H1 (cell line): ENCODE results near the gene RANBP3L. TPM values are rescaled to one million over a fixed set of nuclear protein-coding genes. Genes with fewer than 3 reads are reported as not detected.

Experiments used
- CTCF ChIA-PET: fragments of 300-600 bp; sonication (Branson Sonifier 250); formaldehyde crosslinking; loops from one replicate; lab custom pipeline; 2021; ENCODE audit not compliant: partially characterized antibody; lab: Charles Lee
- POLR2A ChIA-PET: fragments of 300-600 bp; sonication (Branson Sonifier 250); formaldehyde crosslinking; loops from one replicate; lab custom pipeline; 2021; ENCODE audit warnings: inconsistent platforms; ENCODE audit not compliant: partially characterized antibody; lab: Charles Lee
- DNase-seq, 2 experiments: peaks; one replicate each; pipeline versions ENCODE4 v3.0.0 to v3.0.0-alpha.2; 2010 to 2022; ENCODE audit warnings: low spot score in 2 of 2, low read depth in 1 of 2, mixed read lengths in 1 of 2
- FAIRE-seq: peaks from 2 replicates; lab custom pipeline; 2011; peaks lifted over from hg19 to GRCh38; lab: Jason Lieb, UNC
- H2AFZ ChIP-seq: 2 replicates; pipeline ENCODE4 v1.8.1; 2012; ENCODE audit warnings: low read length, inconsistent platforms
- H2AK5ac ChIP-seq: 2 replicates; pipeline ENCODE4 v1.6.1; 2013; ENCODE audit warnings: low read depth, low read length
- H2BK120ac ChIP-seq: replicated peaks from 2 replicates; pipeline ENCODE3; 2013; ENCODE audit warnings: low read depth, low read length, inconsistent platforms
- H2BK12ac ChIP-seq: 2 replicates; pipeline ENCODE4 v1.6.1; 2013; ENCODE audit warnings: low read depth, low read length
- H2BK15ac ChIP-seq: 2 replicates; pipeline ENCODE4 v1.6.1; 2013; ENCODE audit warnings: low read length
- H2BK20ac ChIP-seq: 2 replicates; pipeline ENCODE4 v1.6.1; 2013; ENCODE audit warnings: low read length
- H2BK5ac ChIP-seq: 2 replicates; pipeline ENCODE4 v1.6.1; 2013; ENCODE audit warnings: low read depth, low read length
- H3K14ac ChIP-seq: 2 replicates; pipeline ENCODE4 v1.6.1; 2013; ENCODE audit warnings: inconsistent platforms; ENCODE audit not compliant: insufficient read length
- H3K18ac ChIP-seq: 2 replicates; pipeline ENCODE4 v1.6.1; 2013; ENCODE audit warnings: low read length; ENCODE audit errors: extremely low read depth
- H3K23ac ChIP-seq: 2 replicates; pipeline ENCODE4 v1.6.1; 2013; ENCODE audit warnings: inconsistent platforms; ENCODE audit not compliant: insufficient read length
- H3K23me2 ChIP-seq: 2 replicates; pipeline ENCODE4 v1.6.1; 2013; ENCODE audit warnings: low read depth, low read length
- H3K27ac ChIP-seq: 2 replicates; pipeline ENCODE4 v1.6.1; 2011; ENCODE audit warnings: low read depth, low read length, inconsistent platforms
- H3K27me3 ChIP-seq, 4 experiments: replicated peaks in 1 of 4; 1 replicate in 1 of 4; 2 replicates in 3 of 4; pipeline versions ENCODE4 v1.6.1 to v1.8.1; 2011 to 2013; ENCODE audit warnings: low read length in 3 of 4, mild to moderate bottlenecking in 3 of 4, inconsistent platforms in 2 of 4, mixed read lengths in 2 of 4, moderate library complexity in 1 of 4; ENCODE audit not compliant: control insufficient read depth in 3 of 4, insufficient read depth in 3 of 4; ENCODE audit errors: extremely low read depth in 1 of 4
- H3K36me3 ChIP-seq, 4 experiments: 2 replicates each; pipeline versions ENCODE4 v1.6.1 to v1.8.1; 2011 to 2013; ENCODE audit warnings: mild to moderate bottlenecking in 4 of 4, low read length in 3 of 4, moderate library complexity in 2 of 4, control low read depth in 1 of 4, inconsistent platforms in 1 of 4; ENCODE audit not compliant: insufficient read depth in 4 of 4, control insufficient read depth in 2 of 4
- H3K4ac ChIP-seq: replicated peaks from 2 replicates; pipeline ENCODE3; 2013; ENCODE audit warnings: low read length, low read depth, mixed read lengths, inconsistent platforms; ENCODE audit not compliant: insufficient read length
- H3K4me1 ChIP-seq, 4 experiments: replicated peaks in 1 of 4; 1 replicate in 1 of 4; 2 replicates in 3 of 4; pipeline versions ENCODE4 v1.6.1 to v1.8.1; 2011 to 2013; ENCODE audit warnings: low read length in 3 of 4, inconsistent platforms in 2 of 4, mixed read lengths in 1 of 4; ENCODE audit not compliant: insufficient read depth in 4 of 4, control insufficient read depth in 3 of 4
- H3K4me2 ChIP-seq, 2 experiments: 2 replicates each; pipeline versions ENCODE4 v1.6.1 to v1.8.1; 2011 to 2013; ENCODE audit warnings: low read depth in 2 of 2, low read length in 2 of 2, control low read depth in 1 of 2, inconsistent platforms in 1 of 2, mild to moderate bottlenecking in 1 of 2; ENCODE audit not compliant: insufficient read depth in 1 of 2
- H3K4me3 ChIP-seq, 4 experiments: fragments of 200-600, 300-600 bp in 1 of 4; sonication (generic), shearing (Covaris generic), sonication (Bioruptor Twin) in 1 of 4; 2 replicates each; pipeline versions ENCODE4 v1.5.1 to v1.8.1; 2011 to 2016; ENCODE audit warnings: low read length in 4 of 4, low read depth in 3 of 4, control low read depth in 2 of 4, inconsistent platforms in 2 of 4, mild to moderate bottlenecking in 2 of 4, mixed read lengths in 1 of 4, moderate library complexity in 1 of 4; ENCODE audit not compliant: insufficient read depth in 2 of 4; ENCODE audit errors: extremely low read depth in 1 of 4
- H3K56ac ChIP-seq: replicated peaks from 2 replicates; pipeline ENCODE3; 2013; ENCODE audit warnings: low read depth, mild to moderate bottlenecking, mixed read lengths, low read length, inconsistent platforms; ENCODE audit not compliant: insufficient read length
- H3K79me1 ChIP-seq: 2 replicates; pipeline ENCODE4 v1.6.1; 2013; ENCODE audit warnings: low read depth, low read length, control low read depth
- H3K79me2 ChIP-seq, 2 experiments: 2 replicates each; pipeline versions ENCODE4 v1.6.1 to v1.8.1; 2012 to 2013; ENCODE audit warnings: low read length in 2 of 2, mild to moderate bottlenecking in 2 of 2, inconsistent platforms in 1 of 2; ENCODE audit not compliant: insufficient read depth in 2 of 2, control insufficient read depth in 1 of 2
- H3K9ac ChIP-seq, 4 experiments: replicated peaks in 1 of 4; 1 replicate in 1 of 4; 2 replicates in 3 of 4; pipeline versions ENCODE4 v1.6.1 to v1.8.1; 2011 to 2013; ENCODE audit warnings: low read depth in 3 of 4, low read length in 3 of 4, control low read depth in 2 of 4, mild to moderate bottlenecking in 2 of 4, moderate library complexity in 2 of 4, inconsistent platforms in 1 of 4; ENCODE audit errors: extremely low read depth in 1 of 4
- H3K9me3 ChIP-seq, 2 experiments: 2 replicates each; pipeline versions ENCODE4 v1.6.1 to v1.8.1; 2012 to 2013; ENCODE audit warnings: mild to moderate bottlenecking in 2 of 2, moderate library complexity in 2 of 2, control low read depth in 1 of 2, inconsistent platforms in 1 of 2, low read depth in 1 of 2, low read length in 1 of 2, mixed read lengths in 1 of 2; ENCODE audit not compliant: insufficient read depth in 2 of 2
- H4K20me1 ChIP-seq, 2 experiments: replicated peaks in 1 of 2; 2 replicates each; pipeline versions ENCODE3 to v1.8.1; 2011 to 2013; ENCODE audit warnings: inconsistent platforms in 2 of 2, low read length in 2 of 2, mild to moderate bottlenecking in 1 of 2; ENCODE audit not compliant: insufficient read depth in 2 of 2, control insufficient read depth in 1 of 2
- H4K5ac ChIP-seq: 2 replicates; pipeline ENCODE4 v1.6.1; 2013; ENCODE audit warnings: low read length, low read depth, mixed read lengths, inconsistent platforms; ENCODE audit not compliant: insufficient read length
- H4K8ac ChIP-seq: 2 replicates; pipeline ENCODE4 v1.8.0; 2013; ENCODE audit warnings: mild to moderate bottlenecking, moderate library complexity, low read length, inconsistent platforms; ENCODE audit not compliant: insufficient read depth; ENCODE audit errors: extremely low read depth
- H4K91ac ChIP-seq: replicated peaks from 2 replicates; pipeline ENCODE3; 2013; ENCODE audit warnings: low read length, mixed read lengths, inconsistent platforms; ENCODE audit not compliant: insufficient read length
- FOSL1 ChIP-seq: IDR thresholded peaks from 2 replicates; pipeline ENCODE4 v1.6.1; 2011; ENCODE audit warnings: mild to moderate bottlenecking, low read depth, low read length, moderate library complexity; ENCODE audit not compliant: insufficient read depth
- HDAC6 ChIP-seq: IDR thresholded peaks from one replicate; pipeline ENCODE4 v1.7.1; 2012; ENCODE audit warnings: low read depth, mild to moderate bottlenecking, inconsistent platforms, low read length, moderate library complexity
- KDM4A ChIP-seq: IDR thresholded peaks from one replicate; pipeline ENCODE4 v1.7.1; 2012; ENCODE audit warnings: low read depth, mild to moderate bottlenecking, moderate library complexity, low read length, inconsistent platforms; ENCODE audit not compliant: severe bottlenecking
- RNF2 ChIP-seq: fragments of 200-900, 300-1000 bp; sonication (generic); IDR thresholded peaks from 2 replicates; pipeline ENCODE4 v1.7.1; 2016; ENCODE audit warnings: borderline replicate concordance, low read depth, mild to moderate bottlenecking, antibody characterized with exemption, low read length; ENCODE audit not compliant: poor library complexity, severe bottlenecking; ENCODE audit errors: missing control alignments
- SP1 ChIP-seq: IDR thresholded peaks from 2 replicates; pipeline ENCODE4 v1.6.1; 2011; ENCODE audit warnings: low read depth, low read length
- WGBS, 2 experiments: shearing (Covaris generic) in 1 of 2; methylation state at CpG; one replicate each; pipeline versions ENCODE4 v1.1.6 to v1.1.7; 2013 to 2015; ENCODE audit warnings: low lambda C conversion rate in 2 of 2, mixed read lengths in 2 of 2, inconsistent platforms in 1 of 2, low coverage in 1 of 2, missing lambda C conversion rate in 1 of 2; ENCODE audit not compliant: insufficient replicate concordance in 2 of 2, insufficient coverage in 1 of 2, insufficient read length in 1 of 2; ENCODE audit errors: extremely low coverage in 1 of 2, missing lambda C conversion rate in 1 of 2; 5-methylcytosine and 5-hydroxymethylcytosine counted together
- polyA plus RNA-seq, 7 experiments: library from polyadenylated mRNA; depleted of rRNA in 3 of 7; stranded (reverse) in 5 of 7; unstranded in 2 of 7; fragments of >200 nt in 5 of 7; fragments of 200-250 nt in 2 of 7; gene quantifications; 1 replicate in 5 of 7; 2 replicates in 1 of 7; 4 replicates in 1 of 7; pipeline versions ENCODE4 v1.2.1 to v1.2.3, GENCODE V29; 2011 to 2013; ENCODE audit warnings: missing spikeins in 2 of 7, mixed read lengths in 2 of 7
- total RNA-seq: library from RNA; stranded (reverse); fragmentation: NEBNext Ultra II Directional; extraction: Animal tissue kit (Norgen Biotek cat#: 25700); gene quantifications from 2 replicates; pipeline ENCODE4 v1.2.1, GENCODE V29; 2021

The RANBP3L gene
- total and polyA plus RNA-seq, 2 of the 8 experiments (the other 6 are each of a cell fraction or from before 2014, with no cell fraction given) = not detected

GRCh38 chr5:36300191-36300926 is 1.3 kb downstream of the RANBP3L start:
- Histone ChIP-seq H2BK5ac (no peak overlapping the region), H3K23me2 (no peaks in the 10 kb centered on the region), H3K79me2 (no peaks in the 10 kb centered on the region), H2BK120ac (no peak overlapping the region), H2AK5ac (no peak overlapping the region), H2BK20ac (no peak overlapping the region), H3K18ac (no peak overlapping the region), H3K4me3 (no peak overlapping the region), H3K9me3 (no peaks in the 10 kb centered on the region), H3K9ac (no peak overlapping the region), H4K91ac (no peak overlapping the region), H3K27me3 (no peaks in the 10 kb centered on the region), H3K23ac (no peak overlapping the region), H2BK15ac (no peak overlapping the region), H3K4ac (no peak overlapping the region), H3K4me2 (no peak overlapping the region), H3K27ac (no peak overlapping the region)
- FAIRE-seq (no peak), DNase-seq (no peak)
- 91% methylated on average over 3 of the region's 3 CpGs; no CpG with 5 or more reads in 1 of the 2 experiments for WGBS, 2 experiments
- TF ChIP-seq HDAC6 (no peak), RNF2 (no peak), FOSL1 (no peak), SP1 (no peak), KDM4A (no peak)
- TF ChIP-seq, all 59 proteins: peak for 0
- POLR2A ChIA-PET = no interaction called here
- H4K5ac ChIP-seq = no peak overlapping the region
- H2AFZ ChIP-seq = no peak overlapping the region
- no peak overlapping the region for H2BK12ac ChIP-seq
- CTCF ChIA-PET = interaction anchor here (0.6 to 2.3 kb wide), 5 partner anchors 10 to 337 kb away, joined by 3 to 6 read pairs (median 3); no protein-coding TSS in a partner anchor
- H4K8ac ChIP-seq = no peak overlapping the region
- H4K20me1 ChIP-seq = no peaks in the 10 kb centered on the region
- no peak overlapping the region for H3K14ac ChIP-seq
- H3K79me1 ChIP-seq = no peaks in the 10 kb centered on the region
- H3K4me1 ChIP-seq = no peaks in the 10 kb centered on the region
- H3K36me3 ChIP-seq = no peaks in the 10 kb centered on the region
- H3K56ac ChIP-seq = no peak overlapping the region
